Stimulated activated CD8-positive, alpha-beta memory T cell treated with anti-CD3 and anti-CD28 coated beads, Interleukin-15, amount 100 ng/mL, for 24 hours (primary cell): ENCODE data around the gene CHIT1.

Source experiments
- DNase-seq: peaks from one replicate; pipeline ENCODE4 v3.0.0-alpha.2; 2020; ENCODE audit warnings: low read depth

CHIT1 gene

GRCh38 chr1:203188686-203189232 lies 40.7 kb downstream of the CHIT1 start:
- no peak for DNase-seq

- no peak for DNase-seq
These were observed 41.7 kb downstream of the CHIT1 start for GRCh38 chr1:203187689-203188264.

GRCh38 chr1:203187304-203187685 lies 42.2 kb downstream of the CHIT1 start:
- no peak for DNase-seq

GRCh38 chr1:203186446-203187303 lies 42.8 kb downstream of the CHIT1 start, which contains the start of gene CHI3L1:
Gene CHI3L1 (minus strand): TSS chr1:203186704. CDS start chr1:203186623, 81 bp downstream.
- DNase-seq: no peak

DNA sequence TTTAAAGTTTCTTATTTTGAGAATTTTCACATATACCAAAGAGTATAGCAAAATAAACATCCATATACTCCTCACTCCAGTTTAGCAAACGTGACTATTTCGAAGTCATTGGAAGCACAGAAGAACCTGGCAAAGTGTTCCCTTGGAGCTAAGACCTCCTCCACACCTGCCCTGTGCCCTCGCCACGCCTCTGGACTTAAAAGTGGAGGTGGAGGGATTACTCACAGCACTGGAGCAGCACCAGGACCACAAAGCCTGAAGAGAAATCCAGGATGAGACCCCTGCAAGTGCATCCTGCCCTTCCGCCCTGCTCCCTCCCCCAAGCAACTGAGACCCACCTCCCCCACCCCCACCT lies 43.4 kb downstream of the CHIT1 start:
- no peak for DNase-seq

DNA sequence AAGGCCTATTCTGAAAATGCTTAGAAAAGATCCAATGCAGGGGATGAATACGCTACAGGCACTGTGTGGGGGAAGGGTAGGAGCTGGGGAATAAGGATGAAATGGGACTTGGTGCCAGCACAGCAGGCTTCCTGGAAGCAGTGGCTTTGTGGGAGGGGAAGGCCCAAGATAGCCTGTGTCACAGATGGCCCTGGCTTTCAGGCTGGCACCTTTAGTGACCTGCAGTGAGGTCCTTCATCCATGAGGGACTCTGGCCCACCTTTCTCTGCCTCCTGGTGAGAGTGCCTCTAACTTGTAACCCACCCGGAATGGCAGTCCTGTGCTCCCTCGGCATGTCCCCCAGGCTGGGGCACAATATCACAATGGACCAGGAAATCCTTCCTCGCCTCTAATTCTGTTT lies 43.9 kb downstream of the CHIT1 start:
- no peak for DNase-seq

- no peak for DNase-seq
These were observed 44.4 kb downstream of the CHIT1 start for GRCh38 chr1:203185061-203185461.

DNA sequence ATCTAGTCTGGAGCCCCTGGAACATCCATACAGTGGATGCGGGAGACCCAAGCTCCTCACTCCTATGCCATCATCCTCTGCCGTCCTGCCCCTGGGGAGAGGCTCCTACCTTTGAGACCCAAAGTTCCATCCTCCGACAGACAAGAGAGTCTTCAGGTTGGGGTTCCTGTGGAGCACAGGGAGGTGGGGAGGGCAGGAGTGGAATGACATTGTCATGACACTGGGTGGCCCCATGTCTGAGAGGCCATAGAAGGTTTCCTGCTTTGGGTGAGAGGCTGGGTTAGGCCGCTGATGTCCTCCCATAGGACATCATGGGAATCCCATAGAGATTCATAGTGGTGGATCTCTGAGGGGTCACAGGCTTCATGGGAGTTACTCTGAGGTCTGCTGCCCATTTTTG lies 45.0 kb downstream of the CHIT1 start:
- no peak for DNase-seq

DNA sequence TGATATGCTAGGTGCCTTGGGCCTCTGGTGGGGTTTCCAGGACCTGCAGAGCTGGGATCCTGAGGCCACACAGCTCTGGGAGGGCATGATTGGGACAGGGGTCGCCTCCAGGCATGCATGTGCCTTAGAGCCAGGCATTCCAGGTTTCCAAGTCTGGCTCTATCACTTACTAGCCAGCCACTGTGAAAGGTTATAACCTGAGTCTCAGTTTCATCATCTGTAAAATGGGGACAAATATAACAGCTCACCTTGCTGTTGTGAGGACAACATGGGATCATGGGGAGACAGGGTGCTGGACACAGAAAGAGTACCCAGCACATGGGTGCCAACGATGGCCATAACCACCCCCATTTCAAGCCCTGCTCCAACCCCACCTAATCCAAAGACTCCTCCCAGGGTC lies 45.6 kb downstream of the CHIT1 start:
- no peak for DNase-seq

DNA sequence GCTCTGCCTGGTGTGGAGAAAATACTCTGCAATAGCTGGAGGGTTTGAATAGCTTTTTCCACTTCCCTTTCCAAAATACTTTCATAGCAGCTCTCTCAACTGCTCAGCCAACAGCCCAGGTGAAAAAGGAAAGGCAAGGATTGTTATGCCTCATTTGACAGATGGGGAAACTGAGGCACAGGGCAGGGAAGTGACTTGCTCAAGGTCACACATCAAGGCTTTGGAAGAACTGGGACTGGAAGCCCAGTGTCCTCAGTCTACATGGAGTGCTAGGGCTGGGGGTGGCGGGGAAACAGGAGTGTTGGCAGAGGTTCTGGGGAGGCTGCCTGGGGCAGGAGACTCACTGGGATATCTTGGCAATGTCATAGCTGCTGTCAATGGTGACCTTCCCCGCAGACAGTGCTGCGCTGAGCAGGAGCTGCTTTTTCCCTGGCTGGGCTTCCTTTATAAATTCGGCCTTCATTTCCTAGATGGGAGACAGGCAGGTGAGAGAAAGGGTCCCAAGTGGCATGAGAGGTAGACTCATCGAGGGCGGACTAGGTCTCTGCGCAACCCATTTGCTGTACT lies 47.0 kb downstream of the CHIT1 start:
- no peak for DNase-seq

- no peak for DNase-seq
These were observed 47.7 kb downstream of the CHIT1 start for GRCh38 chr1:203181586-203182386.

GRCh38 chr1:203180611-203181330 lies 48.7 kb downstream of the CHIT1 start:
- no peak for DNase-seq

DNA sequence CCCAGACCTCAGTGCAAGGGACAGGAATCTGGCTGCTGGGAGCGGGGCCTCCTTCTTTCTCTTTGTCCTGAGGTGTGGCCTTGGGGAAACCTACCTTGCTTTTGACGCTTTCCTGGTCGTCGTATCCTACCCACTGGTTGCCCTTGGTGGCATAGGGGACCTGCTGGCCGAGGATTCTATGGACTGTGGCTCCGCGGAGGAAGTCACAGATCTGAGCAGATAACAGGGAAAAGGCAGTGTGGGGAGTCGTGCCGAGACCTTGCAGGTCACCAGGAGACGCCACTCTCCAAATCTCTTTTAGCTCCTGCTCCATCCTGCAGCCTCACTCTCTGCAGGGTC lies 49.8 kb downstream of the CHIT1 start:
- DNase-seq: no peak

DNA sequence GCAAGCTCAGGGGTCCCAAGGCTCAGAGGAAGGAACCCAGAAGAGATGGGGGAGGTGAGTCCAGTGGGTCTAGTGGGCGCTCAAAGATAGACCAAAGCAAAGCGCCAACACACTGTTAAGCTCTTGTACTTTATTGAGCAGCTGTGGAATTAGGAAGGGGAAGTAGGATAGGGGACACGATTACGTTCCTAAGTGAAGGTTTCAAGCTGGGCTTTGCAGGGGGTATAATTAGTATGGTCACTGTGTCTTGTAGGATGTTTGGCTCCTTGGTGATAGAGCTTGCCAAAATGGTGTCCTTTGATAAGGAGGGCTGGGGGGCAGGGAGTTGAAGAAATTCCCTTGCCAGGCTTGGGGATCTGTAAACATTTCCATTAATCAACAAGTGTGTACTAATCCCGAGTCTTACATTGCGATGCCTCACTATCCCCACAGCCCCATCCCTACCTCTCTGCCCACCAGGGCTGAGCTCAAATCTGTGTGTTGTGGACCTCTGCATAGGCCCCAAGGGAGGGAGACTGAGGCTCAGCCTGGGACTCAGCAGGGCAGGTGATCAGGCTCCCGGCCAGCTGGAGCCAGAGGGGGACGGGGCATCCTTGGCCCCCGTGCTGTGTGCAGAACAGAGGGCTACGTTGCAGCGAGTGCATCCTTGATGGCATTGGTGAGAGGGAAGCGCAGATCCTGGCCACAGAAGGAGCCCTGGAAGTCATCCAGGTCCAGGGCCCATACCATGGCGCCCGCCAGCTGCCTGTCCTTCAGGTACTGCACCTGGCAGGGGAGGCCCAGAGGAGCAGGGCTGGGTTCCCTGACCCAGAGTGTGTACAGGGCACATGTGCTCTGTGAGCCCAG lies 50.4 kb downstream of the CHIT1 start:
- DNase-seq: no peak

- DNase-seq: no peak
These were observed 51.4 kb downstream of the CHIT1 start for GRCh38 chr1:203178083-203178482.

DNA sequence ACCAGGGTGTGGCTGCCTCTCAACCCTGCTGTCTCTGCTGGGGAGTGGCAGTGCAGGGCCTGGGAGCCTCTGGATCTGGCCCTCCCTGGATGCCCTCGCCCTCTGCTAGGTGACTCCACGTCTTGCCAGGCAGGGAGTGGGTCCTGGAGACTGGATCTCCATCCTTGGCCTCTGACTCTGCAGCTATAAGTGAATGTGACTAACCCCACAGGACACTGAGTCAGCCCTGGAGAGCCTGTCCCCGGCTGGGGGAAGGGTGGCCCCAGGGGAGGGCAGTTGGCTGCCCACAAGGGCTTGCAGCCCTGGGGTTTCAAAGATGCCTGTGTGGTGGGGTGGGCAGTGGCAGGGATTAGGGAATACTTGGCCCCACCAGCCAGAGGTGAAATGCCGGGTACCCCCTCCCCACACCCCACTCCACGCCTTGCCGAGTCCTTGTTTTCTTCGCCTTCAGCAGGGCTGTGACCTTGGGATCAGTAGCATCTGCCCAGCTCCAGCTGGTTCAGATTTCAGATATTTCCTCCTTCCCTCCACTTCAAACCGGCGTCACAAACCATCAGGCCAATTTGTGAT lies 51.9 kb downstream of the CHIT1 start:
- no peak for DNase-seq

- DNase-seq: no peak
These were observed 52.5 kb downstream of the CHIT1 start for GRCh38 chr1:203177036-203177405.

GRCh38 chr1:203176273-203177035 lies 53.0 kb downstream of the CHIT1 start:
- no peak for DNase-seq

DNA sequence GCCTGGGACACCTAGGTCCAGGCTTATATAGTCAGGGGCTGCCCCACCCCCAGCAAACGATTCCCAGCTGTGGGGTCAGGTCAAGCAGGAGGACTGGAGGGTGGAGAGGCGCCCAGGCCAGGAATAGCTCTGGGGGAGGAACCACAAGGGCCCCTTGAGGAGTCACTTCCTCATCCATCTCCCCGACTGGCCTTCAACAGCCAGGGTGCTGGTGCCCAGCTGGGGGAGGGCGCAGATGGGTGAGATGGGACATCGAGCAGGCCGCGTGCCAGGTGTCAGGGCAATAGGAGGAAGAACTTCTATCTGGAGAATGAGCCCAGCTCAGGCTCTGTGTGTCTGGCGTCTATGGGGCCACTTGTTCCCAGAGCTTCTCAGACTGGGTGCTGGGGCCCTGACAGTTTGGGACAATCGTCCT lies 53.6 kb downstream of the CHIT1 start:
- DNase-seq: no peak
